ENCODE data around the gene AFAP1L1. TPM values are rescaled to one million over a fixed set of nuclear protein-coding genes. Genes with fewer than 3 reads are reported as not detected.

Gene AFAP1L1
- total and polyA plus RNA-seq, 7 donors: 10.8 to 39.9 (median 23.0) TPM

- Histone ChIP-seq H3K4me1 (no peaks in the 10 kb centered on the region), H3K27me3 (ENCODE audit: insufficient read depth in 3 of 3, low read length in 2 of 3) (no peaks in the 10 kb centered on the region), H3K27ac (no peak overlapping the region), H3K36me3 (ENCODE audit: insufficient read depth in 1 of 2, low read depth in 1 of 2) (no peaks in the 10 kb centered on the region), H3K4me3 (no peak overlapping the region), H3K9me3 (no peaks in the 10 kb centered on the region)
- no peak for ATAC-seq
- no peak for TF ChIP-seq CTCF (IDR thresholded peaks at IDR 0.05)
- 88 to 90% (median 88%) methylated on average over 7 of the region's 7 CpGs for WGBS, 3 donors
- DNase-seq: no peak
- intact Hi-C loops (cut with DNase I): no loop called here
Observed at GRCh38 chr5:149376711-149377447, 105.2 kb downstream of the AFAP1L1 start.

GRCh38 chr5:149378241-149378820, 106.7 kb downstream of the AFAP1L1 start:
- ATAC-seq (no peak), DNase-seq (no peak)
- H3K36me3 ChIP-seq (ENCODE audit: insufficient read depth in 1 of 2, low read depth in 1 of 2): no peaks in the 10 kb centered on the region
- 53 to 69% (median 56%) methylated on average over 5 of the region's 5 CpGs for WGBS, 3 donors
- no peak overlapping the region for H3K4me3 ChIP-seq
- H3K4me1 ChIP-seq: peaks cover 13% of the 10 kb centered on the region
- H3K9me3 ChIP-seq: no peaks in the 10 kb centered on the region
- TF ChIP-seq CTCF (IDR thresholded peaks at IDR 0.05): no peak
- H3K27me3 ChIP-seq (ENCODE audit: insufficient read depth in 3 of 3, low read length in 2 of 3): no peaks in the 10 kb centered on the region
- intact Hi-C loops (cut with DNase I): no loop called here
- H3K27ac ChIP-seq: no peak overlapping the region

- Histone ChIP-seq H3K9me3 (no peaks in the 10 kb centered on the region), H3K27me3 (ENCODE audit: insufficient read depth in 3 of 3, low read length in 2 of 3) (no peaks in the 10 kb centered on the region), H3K4me3 (no peak within 1 kb of the TSS), H3K27ac (peak within 1 kb of the TSS; percentile 23), H3K4me1 (peaks cover 21% of the 10 kb centered on the region), H3K36me3 (ENCODE audit: insufficient read depth in 1 of 2, low read depth in 1 of 2) (no peaks in the 10 kb centered on the region)
- TF ChIP-seq CTCF (IDR thresholded peaks at IDR 0.05): no peak
- 70 to 82% (median 72%) methylated on average over 18 to 22 of the region's 22 CpGs for WGBS, 3 donors
- ATAC-seq (no peak), DNase-seq (no peak)
- intact Hi-C loops (cut with DNase I): no loop called here
Observed at GRCh38 chr5:149379177-149379761, 107.6 kb downstream of the AFAP1L1 start, which contains the start of gene IL17B. IL17B (minus strand) TSS chr5:149379292; CDS start chr5:149379225, 67 bp downstream.

GRCh38 chr5:149379818-149380374, 108.2 kb downstream of the AFAP1L1 start:
- 88 to 92% (median 89%) methylated on average over 5 of the region's 5 CpGs for WGBS, 3 donors
- Histone ChIP-seq H3K4me3 (no peak overlapping the region), H3K4me1 (peaks cover 21% of the 10 kb centered on the region)

More at GRCh38 chr5:149379818-149380374, 108.2 kb downstream of the AFAP1L1 start:
- peak overlapping the region; percentile 23 for H3K27ac ChIP-seq
- ATAC-seq: no peak
- no peaks in the 10 kb centered on the region for H3K36me3 ChIP-seq (ENCODE audit: insufficient read depth in 1 of 2, low read depth in 1 of 2)
- TF ChIP-seq CTCF (IDR thresholded peaks at IDR 0.05): no peak
- intact Hi-C loops (cut with DNase I): loop anchor here in 1 of 2 donors (5.0 kb wide), 1 partner anchor 182 kb away; no protein-coding TSS in a partner anchor
- H3K27me3 ChIP-seq (ENCODE audit: insufficient read depth in 3 of 3, low read length in 2 of 3): no peaks in the 10 kb centered on the region
- no peak for DNase-seq
- no peaks in the 10 kb centered on the region for H3K9me3 ChIP-seq
